ENCODE measurements around the gene CERK.
A peak's percentile ranks its signal among the peaks of the same experiment; 100 is the strongest.
"Not testable (repeated sequence)": the region's sequence is repeated elsewhere in the genome, so short reads cannot be mapped to it uniquely, and the experiment has no call there.

CERK gene

GRCh38 chr22:46748908-46749675 lies 11.0 kb upstream of the CERK start:
- DNase-seq (ENCODE audit: low read depth): peak; percentile 62

GRCh38 chr22:46748206-46748907 lies 10.3 kb upstream of the CERK start:
- no peak for DNase-seq (ENCODE audit: low read depth)

- no peak for DNase-seq (ENCODE audit: low read depth)
Observed at GRCh38 chr22:46747646-46748045, 9.6 kb upstream of the CERK start.

GRCh38 chr22:46746620-46747019 lies 8.6 kb upstream of the CERK start:
- DNase-seq (ENCODE audit: low read depth): no peak

GRCh38 chr22:46746192-46746591 lies 8.1 kb upstream of the CERK start:
- DNase-seq (ENCODE audit: low read depth): no peak

GRCh38 chr22:46744581-46744980 lies 6.5 kb upstream of the CERK start:
- DNase-seq (ENCODE audit: low read depth): no peak

GRCh38 chr22:46742576-46743221 lies 4.6 kb upstream of the CERK start:
- DNase-seq (ENCODE audit: low read depth): no peak

- no peak for DNase-seq (ENCODE audit: low read depth)
Observed at GRCh38 chr22:46741974-46742519, 4.0 kb upstream of the CERK start.

- no peak for DNase-seq (ENCODE audit: low read depth)
Observed at GRCh38 chr22:46740910-46741780, 3.1 kb upstream of the CERK start.

- peak; percentile 70 for DNase-seq (ENCODE audit: low read depth)
Observed at GRCh38 chr22:46739094-46739870, 1.2 kb upstream of the CERK start.

- no peak for DNase-seq (ENCODE audit: low read depth)
Observed at GRCh38 chr22:46738647-46739093, 618 bp upstream of the CERK start.

- DNase-seq (ENCODE audit: low read depth): peak; percentile 23
Observed at GRCh38 chr22:46737105-46737975, 712 bp downstream of the CERK start.

- no peak for DNase-seq (ENCODE audit: low read depth)
Observed at GRCh38 chr22:46736705-46737104, 1.3 kb downstream of the CERK start.

- DNase-seq (ENCODE audit: low read depth): no peak
Observed at GRCh38 chr22:46735747-46736608, 2.1 kb downstream of the CERK start.

- peak; percentile 56 for DNase-seq (ENCODE audit: low read depth)
Observed at GRCh38 chr22:46734830-46735453, 3.1 kb downstream of the CERK start.

GRCh38 chr22:46734213-46734722 lies 3.8 kb downstream of the CERK start:
- not testable (repeated sequence) for DNase-seq (ENCODE audit: low read depth)

GRCh38 chr22:46732513-46732912 lies 5.5 kb downstream of the CERK start:
- DNase-seq (ENCODE audit: low read depth): no peak

GRCh38 chr22:46732041-46732379 lies 6.0 kb downstream of the CERK start:
- DNase-seq (ENCODE audit: low read depth): no peak
